ENCODE measurements around the gene OSBP.

The OSBP gene

DNA sequence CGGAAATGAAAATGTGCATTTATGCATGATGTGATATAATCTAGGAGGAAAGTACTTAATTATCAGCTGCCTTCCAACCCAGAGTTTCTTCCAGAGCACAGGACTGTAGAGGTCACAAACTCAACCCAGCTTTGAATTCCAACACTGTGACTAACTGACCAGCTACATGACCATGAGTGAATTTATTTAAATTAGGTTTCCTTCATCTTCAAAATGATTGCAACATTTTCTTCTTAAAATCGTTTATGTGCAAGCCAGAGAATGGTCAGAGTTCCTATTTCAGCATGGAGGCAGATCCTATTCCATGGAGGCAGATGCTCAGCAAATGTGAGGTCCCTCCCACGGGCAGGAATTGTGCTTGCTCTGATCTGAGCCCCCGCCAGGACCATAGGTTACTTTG is 42.4 kb downstream of the OSBP start:
- TF ChIP-seq, protein P1, sequence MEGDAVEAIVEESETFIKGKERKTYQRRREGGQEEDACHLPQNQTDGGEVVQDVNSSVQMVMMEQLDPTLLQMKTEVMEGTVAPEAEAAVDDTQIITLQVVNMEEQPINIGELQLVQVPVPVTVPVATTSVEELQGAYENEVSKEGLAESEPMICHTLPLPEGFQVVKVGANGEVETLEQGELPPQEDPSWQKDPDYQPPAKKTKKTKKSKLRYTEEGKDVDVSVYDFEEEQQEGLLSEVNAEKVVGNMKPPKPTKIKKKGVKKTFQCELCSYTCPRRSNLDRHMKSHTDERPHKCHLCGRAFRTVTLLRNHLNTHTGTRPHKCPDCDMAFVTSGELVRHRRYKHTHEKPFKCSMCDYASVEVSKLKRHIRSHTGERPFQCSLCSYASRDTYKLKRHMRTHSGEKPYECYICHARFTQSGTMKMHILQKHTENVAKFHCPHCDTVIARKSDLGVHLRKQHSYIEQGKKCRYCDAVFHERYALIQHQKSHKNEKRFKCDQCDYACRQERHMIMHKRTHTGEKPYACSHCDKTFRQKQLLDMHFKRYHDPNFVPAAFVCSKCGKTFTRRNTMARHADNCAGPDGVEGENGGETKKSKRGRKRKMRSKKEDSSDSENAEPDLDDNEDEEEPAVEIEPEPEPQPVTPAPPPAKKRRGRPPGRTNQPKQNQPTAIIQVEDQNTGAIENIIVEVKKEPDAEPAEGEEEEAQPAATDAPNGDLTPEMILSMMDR (IDR thresholded peaks at IDR 0.05; ENCODE audit: borderline replicate concordance, control extremely low read depth, extremely low read depth, insufficient read depth, missing control alignments) = no peak
- in situ Hi-C loops (cut with MboI; ENCODE audit: low sequenced_read_pairs, unreplicated experiment) = no loop called here
- no peak for DNase-seq (ENCODE audit: low spot score)

DNA sequence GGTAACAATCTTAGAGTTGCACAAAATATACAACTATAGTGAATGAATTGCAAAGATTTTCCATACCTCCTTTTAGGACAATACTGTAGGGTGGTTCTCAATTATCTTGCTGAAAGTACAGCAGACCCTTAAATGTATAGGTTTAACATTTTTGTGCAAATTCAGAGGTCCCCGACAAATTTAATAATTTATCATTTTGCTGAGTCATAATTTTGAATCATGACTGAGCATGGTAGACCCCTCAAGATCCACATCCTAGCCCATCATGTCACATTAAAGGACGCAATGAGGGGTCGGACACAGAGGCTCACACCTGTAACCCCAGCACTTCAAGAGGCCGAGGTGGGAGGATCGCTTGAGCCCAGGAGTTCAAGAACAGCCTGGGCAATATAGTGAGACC is 43.5 kb downstream of the OSBP start:
- no peak for DNase-seq (ENCODE audit: low spot score)
- TF ChIP-seq, protein P1 (IDR thresholded peaks at IDR 0.05; ENCODE audit: borderline replicate concordance, control extremely low read depth, extremely low read depth, insufficient read depth, missing control alignments) = no peak
- in situ Hi-C loops (cut with MboI; ENCODE audit: low sequenced_read_pairs, unreplicated experiment) = no loop called here

DNA sequence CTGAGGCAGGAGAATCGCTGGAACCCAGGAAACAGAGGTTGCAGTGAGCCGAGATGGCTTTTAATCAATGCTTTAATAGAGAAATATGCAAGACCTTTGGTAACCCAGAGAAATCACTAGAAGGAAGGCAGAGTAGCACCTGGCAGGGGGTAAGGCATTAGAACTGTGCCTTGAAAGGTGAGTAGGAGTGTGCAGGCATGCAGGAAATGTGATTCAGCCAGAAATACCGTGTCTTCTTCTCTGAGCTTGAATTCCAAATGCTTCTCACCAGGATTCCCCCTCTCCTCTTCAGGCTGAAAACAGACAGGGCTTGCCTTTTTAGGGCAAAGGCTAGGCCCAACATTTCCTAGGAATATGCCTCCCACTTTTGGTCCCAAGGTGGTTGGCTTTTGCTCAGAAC is 53.3 kb downstream of the OSBP start:
- in situ Hi-C loops (cut with MboI; ENCODE audit: low sequenced_read_pairs, unreplicated experiment) = no loop called here
- no peak for DNase-seq (ENCODE audit: low spot score)
- TF ChIP-seq, protein P1 (IDR thresholded peaks at IDR 0.05; ENCODE audit: borderline replicate concordance, control extremely low read depth, extremely low read depth, insufficient read depth, missing control alignments) = no peak

DNA sequence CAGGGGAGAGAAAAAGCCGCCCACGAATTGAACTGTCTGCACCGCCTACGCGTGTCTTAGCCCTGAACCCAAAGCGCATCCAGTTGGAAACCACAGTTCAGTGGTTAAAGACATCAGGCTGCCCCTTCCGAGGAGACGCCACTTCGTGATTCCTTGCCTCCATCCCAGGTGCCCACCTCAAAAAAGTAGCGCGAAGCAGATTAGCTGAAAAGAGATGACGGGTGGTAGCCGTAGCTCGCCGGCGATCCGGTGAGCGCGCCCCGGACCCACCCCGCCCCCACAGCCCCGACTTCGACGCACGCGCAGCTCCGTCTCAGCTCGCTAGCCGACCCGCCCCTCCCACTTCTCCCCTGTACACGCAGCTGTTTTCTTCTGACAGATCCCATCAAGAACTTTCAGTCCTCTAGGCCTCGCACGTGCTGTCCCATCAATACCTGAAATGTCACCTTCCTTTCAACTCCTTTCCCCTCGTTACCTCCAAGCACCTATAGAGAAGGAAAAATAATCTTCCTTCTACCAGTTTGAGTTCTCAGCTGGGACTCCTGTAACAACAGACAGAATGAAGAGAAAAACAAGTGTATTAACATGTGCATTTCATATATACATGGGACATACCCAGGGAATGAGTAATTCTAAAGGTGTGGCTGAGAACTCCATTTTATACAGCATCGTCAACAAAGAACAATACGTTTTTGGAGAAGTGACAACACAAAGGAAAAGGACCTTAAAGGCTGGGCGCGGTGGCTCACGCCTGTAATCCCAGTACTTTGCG is 54.7 kb downstream of the OSBP start:
- in situ Hi-C loops (cut with MboI; ENCODE audit: low sequenced_read_pairs, unreplicated experiment) = no loop called here
- TF ChIP-seq, protein P1 (IDR thresholded peaks at IDR 0.05; ENCODE audit: borderline replicate concordance, control extremely low read depth, extremely low read depth, insufficient read depth, missing control alignments) = no peak
- peak; percentile 88 for DNase-seq (ENCODE audit: low spot score)

DNA sequence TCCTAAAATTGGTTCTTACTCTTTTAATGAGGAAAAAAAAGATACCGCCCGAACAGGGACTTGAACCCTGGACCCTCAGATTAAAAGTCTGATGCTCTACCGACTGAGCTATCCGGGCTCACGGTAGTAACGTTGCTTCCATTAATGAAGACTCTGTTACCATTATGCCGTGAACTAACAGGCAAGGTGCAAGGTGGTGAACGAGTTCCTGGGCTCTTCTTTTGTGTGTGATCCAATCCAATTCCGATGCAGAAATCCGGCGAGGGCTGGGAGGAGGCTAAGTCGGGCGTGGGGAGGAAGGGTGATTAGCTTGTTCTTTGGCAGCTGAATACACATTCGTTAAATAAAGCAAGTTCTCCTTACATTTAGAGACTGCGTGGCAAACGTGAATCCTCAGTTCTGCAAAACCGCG is 55.3 kb downstream of the OSBP start:
- peak; percentile 70 for DNase-seq (ENCODE audit: low spot score)
- TF ChIP-seq, protein P1 (IDR thresholded peaks at IDR 0.05; ENCODE audit: borderline replicate concordance, control extremely low read depth, extremely low read depth, insufficient read depth, missing control alignments) = no peak
- in situ Hi-C loops (cut with MboI; ENCODE audit: low sequenced_read_pairs, unreplicated experiment) = no loop called here

DNA sequence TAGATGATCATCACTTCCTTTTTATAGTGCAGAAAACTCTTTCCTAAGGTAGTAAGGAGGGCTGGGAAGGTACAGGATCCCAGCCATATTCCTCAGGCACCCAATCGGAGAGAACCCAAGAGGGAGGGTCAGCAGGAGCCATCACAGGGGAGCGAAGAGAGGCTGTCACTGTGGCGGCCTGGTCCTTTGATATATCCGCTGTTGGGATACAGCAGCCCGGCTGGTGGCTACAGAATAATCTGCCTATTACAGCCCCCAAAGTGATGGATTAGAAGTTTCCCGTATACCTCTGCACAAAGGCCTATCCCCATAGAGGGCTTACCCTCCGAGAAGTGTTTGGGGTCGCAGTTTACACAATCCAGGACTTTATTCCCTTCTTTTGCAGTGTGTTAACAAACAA is 55.7 kb downstream of the OSBP start:
- no peak for DNase-seq (ENCODE audit: low spot score)
- TF ChIP-seq, protein P1 (IDR thresholded peaks at IDR 0.05; ENCODE audit: borderline replicate concordance, control extremely low read depth, extremely low read depth, insufficient read depth, missing control alignments) = no peak
- in situ Hi-C loops (cut with MboI; ENCODE audit: low sequenced_read_pairs, unreplicated experiment) = loop anchor here (10.0 kb wide), 1 partner anchor 105 kb away; the partner anchor contains the start of gene PATL1
